Neural progenitor cell (in vitro differentiated cells): ENCODE data around the gene SLC6A12. TPM values are rescaled to one million over a fixed set of nuclear protein-coding genes. Genes with fewer than 3 reads are reported as not detected.

Experiments used
- DNase-seq: peaks from one replicate; pipeline ENCODE4 v3.0.0-alpha.2; 2016; ENCODE audit warnings: low spot score
- H2AFZ ChIP-seq: fragments of 200-600 bp; sonication (generic); replicated peaks from 2 replicates; pipeline ENCODE4 v1.6.1; 2016; ENCODE audit warnings: antibody characterized with exemption
- H3F3A ChIP-seq: fragments of 200-600 bp; sonication (generic); 2 replicates; pipeline ENCODE4 v1.6.1; 2016; ENCODE audit warnings: antibody characterized with exemption, low read depth
- H3K27ac ChIP-seq: fragments of 200-600 bp; sonication (generic); 2 replicates; pipeline ENCODE4 v1.5.1; 2016; ENCODE audit warnings: mild to moderate bottlenecking
- H3K27me3 ChIP-seq: fragments of 200-600 bp; sonication (generic); 2 replicates; pipeline ENCODE4 v1.6.1; 2016; ENCODE audit warnings: mild to moderate bottlenecking, moderate library complexity
- H3K36me3 ChIP-seq: fragments of 200-600 bp; sonication (generic); 2 replicates; pipeline ENCODE4 v1.5.1; 2016
- H3K4me1 ChIP-seq: fragments of 200-600 bp; sonication (generic); 2 replicates; pipeline ENCODE4 v1.6.1; 2016; ENCODE audit warnings: mixed run types
- H3K4me2 ChIP-seq: fragments of 200-600 bp; sonication (generic); 2 replicates; pipeline ENCODE4 v1.6.1; 2016
- H3K4me3 ChIP-seq: fragments of 200-600 bp; sonication (generic); 2 replicates; pipeline ENCODE4 v1.5.1; 2016
- H3K79me2 ChIP-seq: fragments of 200-600 bp; sonication (generic); 2 replicates; pipeline ENCODE4 v1.6.1; 2016; ENCODE audit warnings: low read depth
- H3K9ac ChIP-seq: fragments of 200-600 bp; sonication (generic); 2 replicates; pipeline ENCODE4 v1.6.1; 2016
- H3K9me3 ChIP-seq: fragments of 200-600 bp; sonication (generic); 2 replicates; pipeline ENCODE4 v1.5.1; 2016; ENCODE audit warnings: low read depth
- H4K20me1 ChIP-seq: fragments of 200-600 bp; sonication (generic); 2 replicates; pipeline ENCODE4 v1.6.1; 2016; ENCODE audit warnings: low read depth
- H3K27ac Mint-ChIP-seq: 3 replicates; pipeline ENCODE4 v1.8.0; 2021; ENCODE audit warnings: mixed read lengths
- H3K27me3 Mint-ChIP-seq: 2 replicates; pipeline ENCODE4 v1.8.0; 2022; ENCODE audit warnings: low read depth, mild to moderate bottlenecking, inconsistent platforms, moderate library complexity, mixed read lengths; ENCODE audit not compliant: insufficient read depth
- H3K36me3 Mint-ChIP-seq: 3 replicates; pipeline ENCODE4 v1.8.0; 2021; ENCODE audit warnings: mixed read lengths
- H3K4me1 Mint-ChIP-seq: 3 replicates; pipeline ENCODE4 v1.8.0; 2021; ENCODE audit warnings: mixed read lengths
- H3K4me3 Mint-ChIP-seq: 3 replicates; pipeline ENCODE4 v1.8.0; 2021; ENCODE audit warnings: mild to moderate bottlenecking, moderate library complexity, mixed read lengths
- H3K9me3 Mint-ChIP-seq: 3 replicates; pipeline ENCODE4 v1.8.0; 2020; ENCODE audit warnings: mixed read lengths
- EZH2 ChIP-seq: fragments of 200-600 bp; sonication (generic); IDR thresholded peaks from 2 replicates; pipeline ENCODE4 v1.6.1; 2017; ENCODE audit warnings: antibody characterized with exemption, mild to moderate bottlenecking, moderate library complexity
- EZH2phosphoT487 ChIP-seq: fragments of 200-600 bp; sonication (generic); IDR thresholded peaks from 2 replicates; pipeline ENCODE4 v1.6.1; 2017; ENCODE audit warnings: antibody characterized with exemption
- total RNA-seq: library from RNA; depleted of rRNA; stranded (reverse); fragments of >200 nt; gene quantifications from 2 replicates; pipeline ENCODE4 v1.2.3, GENCODE V29; 2015; ENCODE audit warnings: low replicate concordance
- TF ChIP-seq, protein P1 (sequence below): fragments of 200-600 bp; sonication (generic); IDR thresholded peaks from 2 replicates; pipeline ENCODE4 v1.5.1; 2017; ENCODE audit warnings: antibody characterized with exemption, mild to moderate bottlenecking

The SLC6A12 gene
- total RNA-seq, 1 donor from 2014 or later: not detected

DNA sequence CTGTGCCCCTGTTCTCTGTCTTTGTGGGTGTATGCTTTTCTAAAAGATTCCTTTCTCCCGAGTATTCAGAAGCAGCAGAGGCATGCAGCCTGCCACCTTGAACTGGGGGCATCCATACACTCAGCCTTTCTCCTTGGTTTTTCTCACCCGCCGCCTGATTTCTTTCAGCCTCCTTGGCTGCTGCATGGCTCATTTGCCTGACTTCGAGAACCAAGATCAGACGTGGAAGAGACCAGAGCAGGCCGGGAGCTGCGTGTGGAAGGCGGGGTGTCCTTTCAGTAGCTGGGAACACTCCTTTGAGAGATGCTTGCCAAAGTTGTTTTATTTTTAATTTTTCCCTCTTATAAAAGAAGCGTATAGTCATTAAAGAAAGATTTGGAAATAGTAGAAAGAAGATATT lies 53.1 kb downstream of the SLC6A12 start:
- no peak overlapping the region for H3K9ac ChIP-seq
- H3K4me2 ChIP-seq: no peak overlapping the region
- no peaks in the 10 kb centered on the region for H4K20me1 ChIP-seq
- Mint-ChIP-seq H3K4me1 (peaks cover 22% of the 10 kb centered on the region), H3K4me3 (no peak overlapping the region), H3K36me3 (no peaks in the 10 kb centered on the region), H3K9me3 (no peaks in the 10 kb centered on the region), H3K27ac (no peak overlapping the region), H3K27me3 (peaks cover 10% of the 10 kb centered on the region)
- DNase-seq: no peak
- H3K36me3 ChIP-seq: no peaks in the 10 kb centered on the region
- TF ChIP-seq EZH2phosphoT487 (no peak), EZH2 (no peak)
- TF ChIP-seq, protein P1, sequence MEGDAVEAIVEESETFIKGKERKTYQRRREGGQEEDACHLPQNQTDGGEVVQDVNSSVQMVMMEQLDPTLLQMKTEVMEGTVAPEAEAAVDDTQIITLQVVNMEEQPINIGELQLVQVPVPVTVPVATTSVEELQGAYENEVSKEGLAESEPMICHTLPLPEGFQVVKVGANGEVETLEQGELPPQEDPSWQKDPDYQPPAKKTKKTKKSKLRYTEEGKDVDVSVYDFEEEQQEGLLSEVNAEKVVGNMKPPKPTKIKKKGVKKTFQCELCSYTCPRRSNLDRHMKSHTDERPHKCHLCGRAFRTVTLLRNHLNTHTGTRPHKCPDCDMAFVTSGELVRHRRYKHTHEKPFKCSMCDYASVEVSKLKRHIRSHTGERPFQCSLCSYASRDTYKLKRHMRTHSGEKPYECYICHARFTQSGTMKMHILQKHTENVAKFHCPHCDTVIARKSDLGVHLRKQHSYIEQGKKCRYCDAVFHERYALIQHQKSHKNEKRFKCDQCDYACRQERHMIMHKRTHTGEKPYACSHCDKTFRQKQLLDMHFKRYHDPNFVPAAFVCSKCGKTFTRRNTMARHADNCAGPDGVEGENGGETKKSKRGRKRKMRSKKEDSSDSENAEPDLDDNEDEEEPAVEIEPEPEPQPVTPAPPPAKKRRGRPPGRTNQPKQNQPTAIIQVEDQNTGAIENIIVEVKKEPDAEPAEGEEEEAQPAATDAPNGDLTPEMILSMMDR: no peak
- peaks cover 20% of the 10 kb centered on the region for H3F3A ChIP-seq
- H3K9me3 ChIP-seq: no peaks in the 10 kb centered on the region
- H3K4me3 ChIP-seq: no peak overlapping the region
- no peak overlapping the region for H3K27ac ChIP-seq
- H3K79me2 ChIP-seq: no peaks in the 10 kb centered on the region
- no peaks in the 10 kb centered on the region for H3K27me3 ChIP-seq
- H2AFZ ChIP-seq: no peak overlapping the region
- H3K4me1 ChIP-seq: peaks cover 23% of the 10 kb centered on the region

DNA sequence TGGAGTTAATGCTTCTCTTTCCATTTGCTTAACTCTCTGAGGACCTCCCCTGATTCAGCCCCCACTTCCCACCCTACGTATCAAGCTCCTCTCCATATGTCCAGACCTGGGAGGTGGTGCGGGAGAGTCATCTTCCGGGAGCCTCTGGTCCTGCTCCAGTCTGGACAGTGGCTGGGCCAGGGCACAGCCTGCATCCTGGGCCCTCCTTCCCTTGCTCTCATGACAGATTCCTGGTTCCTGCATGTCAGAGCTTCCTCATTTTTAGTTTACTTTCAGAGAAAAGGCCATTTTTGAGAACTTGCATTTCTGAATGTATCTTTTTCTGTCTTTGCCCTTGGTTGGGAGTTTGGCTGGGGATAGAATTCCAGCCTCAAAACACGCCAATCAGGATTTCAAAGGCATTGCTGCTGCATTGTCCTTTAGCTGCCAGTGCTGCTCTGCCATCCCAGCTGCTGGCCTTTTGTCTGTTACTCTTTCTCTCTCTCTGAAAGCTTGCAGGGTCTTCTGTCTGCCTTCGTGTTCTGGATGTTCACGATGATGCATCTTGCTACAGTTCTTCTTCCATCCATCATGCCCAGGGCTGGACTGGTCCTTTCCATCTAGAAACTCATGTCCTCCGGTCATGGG lies 54.7 kb downstream of the SLC6A12 start:
- H3K4me2 ChIP-seq: peak overlapping the region; percentile 42
- H3K9me3 ChIP-seq: no peaks in the 10 kb centered on the region
- H3K36me3 ChIP-seq: no peaks in the 10 kb centered on the region
- Mint-ChIP-seq H3K27me3 (peaks cover 8% of the 10 kb centered on the region), H3K4me3 (no peak overlapping the region), H3K36me3 (no peaks in the 10 kb centered on the region), H3K27ac (no peak overlapping the region), H3K4me1 (peaks cover 15% of the 10 kb centered on the region), H3K9me3 (no peaks in the 10 kb centered on the region)
- H3K4me3 ChIP-seq: no peak overlapping the region
- no peak overlapping the region for H3K27ac ChIP-seq
- TF ChIP-seq, protein P1: no peak
- TF ChIP-seq EZH2: no peak
- TF ChIP-seq EZH2phosphoT487: no peak
- peak; percentile 51 for DNase-seq
- peaks cover 20% of the 10 kb centered on the region for H3F3A ChIP-seq
- no peak overlapping the region for H2AFZ ChIP-seq
- H4K20me1 ChIP-seq: no peaks in the 10 kb centered on the region
- H3K79me2 ChIP-seq: no peaks in the 10 kb centered on the region
- no peak overlapping the region for H3K9ac ChIP-seq
- no peaks in the 10 kb centered on the region for H3K27me3 ChIP-seq
- peaks cover 16% of the 10 kb centered on the region for H3K4me1 ChIP-seq

DNA sequence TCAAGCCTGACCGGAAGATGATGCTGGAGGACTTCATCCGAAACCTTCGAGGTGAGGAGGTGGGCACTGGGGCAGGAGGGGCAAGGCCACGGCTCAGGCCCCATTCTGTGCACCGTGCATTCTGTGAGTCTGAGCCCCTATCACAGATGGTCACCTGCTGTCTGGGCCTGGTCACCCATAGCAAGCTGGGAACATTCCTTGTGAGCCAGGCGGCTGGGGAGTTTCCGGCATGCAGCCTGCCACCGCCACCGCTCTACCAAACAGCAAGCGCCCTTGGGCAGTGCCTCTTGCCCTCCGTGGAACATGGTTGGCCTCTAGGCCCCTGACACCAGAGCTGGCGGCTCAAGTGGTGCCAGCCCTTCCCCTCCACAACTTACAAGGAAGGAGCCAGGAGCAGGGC lies 56.3 kb downstream of the SLC6A12 start:
- H3K36me3 Mint-ChIP-seq: no peaks in the 10 kb centered on the region
- no peaks in the 10 kb centered on the region for H3K36me3 ChIP-seq
- H2AFZ ChIP-seq: no peak overlapping the region
- H3F3A ChIP-seq: peaks cover 10% of the 10 kb centered on the region
- H3K4me3 Mint-ChIP-seq: no peak overlapping the region
- no peaks in the 10 kb centered on the region for H3K9me3 ChIP-seq
- H3K27me3 ChIP-seq: no peaks in the 10 kb centered on the region
- H3K27ac Mint-ChIP-seq: no peak overlapping the region
- no peak for DNase-seq
- H3K79me2 ChIP-seq: no peaks in the 10 kb centered on the region
- peaks cover 17% of the 10 kb centered on the region for H3K4me1 Mint-ChIP-seq
- H3K4me3 ChIP-seq: no peak overlapping the region
- H3K9ac ChIP-seq: no peak overlapping the region
- H3K4me2 ChIP-seq: no peak overlapping the region
- peaks cover 10% of the 10 kb centered on the region for H3K4me1 ChIP-seq
- no peak overlapping the region for H3K27ac ChIP-seq
- H4K20me1 ChIP-seq: no peaks in the 10 kb centered on the region
- no peaks in the 10 kb centered on the region for H3K9me3 Mint-ChIP-seq
- TF ChIP-seq EZH2 (no peak), EZH2phosphoT487 (no peak)
- TF ChIP-seq, protein P1: no peak
- H3K27me3 Mint-ChIP-seq: peaks cover 7% of the 10 kb centered on the region
